K562 (cell line): Measurements from ENCODE around the gene KYAT1. TPM values are rescaled to one million over a fixed set of nuclear protein-coding genes. Genes with fewer than 3 reads are reported as not detected.

Experiments
- ADNP ChIP-seq: fragments of 200-800 bp; sonication (Bioruptor generic); IDR thresholded peaks from 2 replicates; pipeline ENCODE4 v1.6.1; 2016; ENCODE audit warnings: missing genetic modification characterization, missing compliant biosample characterization
- ARNT ChIP-seq, 2 experiments: fragments of 450-650 bp; IDR thresholded peaks; 2 replicates each; pipeline ENCODE4 v1.6.1; 2016; ENCODE audit warnings: mild to moderate bottlenecking in 1 of 2
- HMG20A ChIP-seq: fragments of 450-650 bp; formaldehyde crosslinking; conservative IDR thresholded peaks from 2 replicates; pipeline ENCODE4 v1.4.0; 2020; ENCODE audit warnings: mild to moderate bottlenecking, mixed read lengths
- L3MBTL2 ChIP-seq: fragments of 450-650 bp; IDR thresholded peaks from 2 replicates; pipeline ENCODE4 v1.6.1; 2016; ENCODE audit warnings: mild to moderate bottlenecking, moderate library complexity
- MIER1 ChIP-seq: fragments of 450-650 bp; IDR thresholded peaks from 2 replicates; pipeline ENCODE4 v1.6.1; 2016; ENCODE audit warnings: antibody characterized with exemption, mild to moderate bottlenecking, low read depth
- MTA3 ChIP-seq: fragments of 450-650 bp; formaldehyde crosslinking; IDR thresholded peaks from 2 replicates; pipeline ENCODE4 v1.6.1; 2017; ENCODE audit warnings: mild to moderate bottlenecking, borderline replicate concordance
- NCOR1 ChIP-seq: fragments of 450-650 bp; IDR thresholded peaks from 2 replicates; pipeline ENCODE4 v1.6.1; 2016; ENCODE audit warnings: mild to moderate bottlenecking, moderate library complexity
- PRMT5 ChIP-seq: sonication (generic); formaldehyde crosslinking; IDR thresholded peaks from 2 replicates; pipeline ENCODE4 v1.5.0; 2020; ENCODE audit warnings: missing genetic modification reagents
- SNIP1 ChIP-seq: fragments of 450-650 bp; IDR thresholded peaks from 2 replicates; pipeline ENCODE4 v1.7.1; 2017; ENCODE audit warnings: low read depth, mild to moderate bottlenecking
- STAG1 ChIP-seq: sonication (generic); formaldehyde crosslinking; IDR thresholded peaks from 2 replicates; pipeline ENCODE4 v1.5.0; 2020; ENCODE audit warnings: missing genetic modification reagents, borderline replicate concordance
- THRAP3 ChIP-seq: fragments of 450-650 bp; IDR thresholded peaks from 2 replicates; pipeline ENCODE4 v1.6.1; 2016; ENCODE audit warnings: mild to moderate bottlenecking, inconsistent platforms, borderline replicate concordance
- TRIM28 ChIP-seq: fragments of 450-650 bp; IDR thresholded peaks from 2 replicates; pipeline ENCODE4 v1.6.1; 2017
- USF1 ChIP-seq: sonication (generic); formaldehyde crosslinking; IDR thresholded peaks from 2 replicates; pipeline ENCODE4 v1.9.0; 2022; ENCODE audit warnings: mild to moderate bottlenecking, missing genetic modification reagents
- ZBTB7A ChIP-seq: IDR thresholded peaks from 2 replicates; pipeline ENCODE4 v1.6.1; 2011; ENCODE audit warnings: low read depth, mild to moderate bottlenecking, low read length, moderate library complexity, borderline replicate concordance; ENCODE audit not compliant: control insufficient read depth
- ZNF133 ChIP-seq: fragments of 250-450 bp; sonication (Bioruptor Pico); IDR thresholded peaks from 2 replicates; pipeline ENCODE4 v1.4.0; 2020; ENCODE audit warnings: mild to moderate bottlenecking
- ZNF444 ChIP-seq: fragments of 250-450 bp; sonication (Bioruptor Pico); IDR thresholded peaks from 2 replicates; pipeline ENCODE4 v1.4.0; 2020; ENCODE audit warnings: mild to moderate bottlenecking, moderate library complexity
- ZSCAN32 ChIP-seq: fragments of 450-650 bp; formaldehyde crosslinking; IDR thresholded peaks from 2 replicates; pipeline ENCODE4 v1.4.0; 2020; ENCODE audit warnings: mild to moderate bottlenecking, moderate library complexity
- polyA plus RNA-seq, 8 experiments: library from polyadenylated mRNA; depleted of rRNA in 4 of 8; stranded (reverse) in 5 of 8; unstranded in 3 of 8; fragments of >200 nt; fragmentation: Nextera tagmentation in 2 of 8; fragmentation: Illumina TruSeq in 1 of 8; extraction: Ambion mirVana in 2 of 8; extraction: Trizol in 1 of 8; gene quantifications; 2 replicates each; pipeline versions ENCODE4 v1.2.1 to v1.2.3, GENCODE V29; 2011 to 2014; ENCODE audit warnings: inconsistent platforms in 1 of 8, missing spikeins in 1 of 8
- total RNA-seq, 7 experiments: library from RNA; depleted of rRNA in 6 of 7; stranded (reverse); fragments of >200 nt in 6 of 7; fragmentation: Illumina TruSeq in 2 of 7; extraction: Trizol in 2 of 7; gene quantifications; 2 replicates each; pipeline versions ENCODE4 v1.2.1 to v1.2.3, GENCODE V29; 2011 to 2021; ENCODE audit warnings: low replicate concordance in 1 of 7
- TF ChIP-seq, protein P1 (sequence below): fragments of 250-450 bp; sonication (Bioruptor Pico); IDR thresholded peaks from 2 replicates; pipeline ENCODE4 v1.4.0; 2020; ENCODE audit warnings: mild to moderate bottlenecking, moderate library complexity
- TF ChIP-seq, protein P2 (sequence below): fragments of 450-650 bp; formaldehyde crosslinking; IDR thresholded peaks from 2 replicates; pipeline ENCODE4 v1.4.0; 2022; ENCODE audit warnings: missing genetic modification characterization
- TF ChIP-seq, protein P3 (sequence below): sonication (generic); formaldehyde crosslinking; IDR thresholded peaks from 2 replicates; pipeline ENCODE4 v1.8.0; 2022; ENCODE audit warnings: mild to moderate bottlenecking, missing genetic modification reagents

KYAT1 gene
- total and polyA plus RNA-seq, 9 of the 15 experiments (the other 6 are each of a cell fraction or from before 2014, with no cell fraction given), result 6.4 to 16.8 (median 11.1) TPM

GRCh38 chr9:128845186-128845931 lies 36.4 kb downstream of the KYAT1 start (continued):
- TF ChIP-seq, protein P1, sequence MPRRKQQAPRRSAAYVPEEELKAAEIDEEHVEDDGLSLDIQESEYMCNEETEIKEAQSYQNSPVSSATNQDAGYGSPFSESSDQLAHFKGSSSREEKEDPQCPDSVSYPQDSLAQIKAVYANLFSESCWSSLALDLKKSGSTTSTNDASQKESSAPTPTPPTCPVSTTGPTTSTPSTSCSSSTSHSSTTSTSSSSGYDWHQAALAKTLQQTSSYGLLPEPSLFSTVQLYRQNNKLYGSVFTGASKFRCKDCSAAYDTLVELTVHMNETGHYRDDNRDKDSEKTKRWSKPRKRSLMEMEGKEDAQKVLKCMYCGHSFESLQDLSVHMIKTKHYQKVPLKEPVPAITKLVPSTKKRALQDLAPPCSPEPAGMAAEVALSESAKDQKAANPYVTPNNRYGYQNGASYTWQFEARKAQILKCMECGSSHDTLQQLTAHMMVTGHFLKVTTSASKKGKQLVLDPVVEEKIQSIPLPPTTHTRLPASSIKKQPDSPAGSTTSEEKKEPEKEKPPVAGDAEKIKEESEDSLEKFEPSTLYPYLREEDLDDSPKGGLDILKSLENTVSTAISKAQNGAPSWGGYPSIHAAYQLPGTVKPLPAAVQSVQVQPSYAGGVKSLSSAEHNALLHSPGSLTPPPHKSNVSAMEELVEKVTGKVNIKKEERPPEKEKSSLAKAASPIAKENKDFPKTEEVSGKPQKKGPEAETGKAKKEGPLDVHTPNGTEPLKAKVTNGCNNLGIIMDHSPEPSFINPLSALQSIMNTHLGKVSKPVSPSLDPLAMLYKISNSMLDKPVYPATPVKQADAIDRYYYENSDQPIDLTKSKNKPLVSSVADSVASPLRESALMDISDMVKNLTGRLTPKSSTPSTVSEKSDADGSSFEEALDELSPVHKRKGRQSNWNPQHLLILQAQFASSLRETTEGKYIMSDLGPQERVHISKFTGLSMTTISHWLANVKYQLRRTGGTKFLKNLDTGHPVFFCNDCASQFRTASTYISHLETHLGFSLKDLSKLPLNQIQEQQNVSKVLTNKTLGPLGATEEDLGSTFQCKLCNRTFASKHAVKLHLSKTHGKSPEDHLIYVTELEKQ (CRISPR knock-in tag), result no peak
- TF ChIP-seq ZNF444 (CRISPR knock-in tag) (no peak), THRAP3 (no peak), MIER1 (no peak), ARNT (IDR thresholded peaks at IDR 0.05) (no peak), NCOR1 (peak; percentile 87), ADNP (tag) (no peak), USF1 (CRISPR knock-in tag) (no peak), SNIP1 (no peak), ZSCAN32 (CRISPR knock-in tag) (no peak), PRMT5 (CRISPR knock-in tag) (no peak), ZNF133 (no peak), STAG1 (no peak), ZBTB7A (no peak), HMG20A (CRISPR knock-in tag) (no peak), MTA3 (peak; percentile 62; the same call in 1 of the 2 replicates), L3MBTL2 (no peak), TRIM28 (peak; percentile 66)
- TF ChIP-seq, protein P2, sequence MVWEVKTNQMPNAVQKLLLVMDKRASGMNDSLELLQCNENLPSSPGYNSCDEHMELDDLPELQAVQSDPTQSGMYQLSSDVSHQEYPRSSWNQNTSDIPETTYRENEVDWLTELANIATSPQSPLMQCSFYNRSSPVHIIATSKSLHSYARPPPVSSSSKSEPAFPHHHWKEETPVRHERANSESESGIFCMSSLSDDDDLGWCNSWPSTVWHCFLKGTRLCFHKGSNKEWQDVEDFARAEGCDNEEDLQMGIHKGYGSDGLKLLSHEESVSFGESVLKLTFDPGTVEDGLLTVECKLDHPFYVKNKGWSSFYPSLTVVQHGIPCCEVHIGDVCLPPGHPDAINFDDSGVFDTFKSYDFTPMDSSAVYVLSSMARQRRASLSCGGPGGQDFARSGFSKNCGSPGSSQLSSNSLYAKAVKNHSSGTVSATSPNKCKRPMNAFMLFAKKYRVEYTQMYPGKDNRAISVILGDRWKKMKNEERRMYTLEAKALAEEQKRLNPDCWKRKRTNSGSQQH, result no peak
- TF ChIP-seq, protein P3, sequence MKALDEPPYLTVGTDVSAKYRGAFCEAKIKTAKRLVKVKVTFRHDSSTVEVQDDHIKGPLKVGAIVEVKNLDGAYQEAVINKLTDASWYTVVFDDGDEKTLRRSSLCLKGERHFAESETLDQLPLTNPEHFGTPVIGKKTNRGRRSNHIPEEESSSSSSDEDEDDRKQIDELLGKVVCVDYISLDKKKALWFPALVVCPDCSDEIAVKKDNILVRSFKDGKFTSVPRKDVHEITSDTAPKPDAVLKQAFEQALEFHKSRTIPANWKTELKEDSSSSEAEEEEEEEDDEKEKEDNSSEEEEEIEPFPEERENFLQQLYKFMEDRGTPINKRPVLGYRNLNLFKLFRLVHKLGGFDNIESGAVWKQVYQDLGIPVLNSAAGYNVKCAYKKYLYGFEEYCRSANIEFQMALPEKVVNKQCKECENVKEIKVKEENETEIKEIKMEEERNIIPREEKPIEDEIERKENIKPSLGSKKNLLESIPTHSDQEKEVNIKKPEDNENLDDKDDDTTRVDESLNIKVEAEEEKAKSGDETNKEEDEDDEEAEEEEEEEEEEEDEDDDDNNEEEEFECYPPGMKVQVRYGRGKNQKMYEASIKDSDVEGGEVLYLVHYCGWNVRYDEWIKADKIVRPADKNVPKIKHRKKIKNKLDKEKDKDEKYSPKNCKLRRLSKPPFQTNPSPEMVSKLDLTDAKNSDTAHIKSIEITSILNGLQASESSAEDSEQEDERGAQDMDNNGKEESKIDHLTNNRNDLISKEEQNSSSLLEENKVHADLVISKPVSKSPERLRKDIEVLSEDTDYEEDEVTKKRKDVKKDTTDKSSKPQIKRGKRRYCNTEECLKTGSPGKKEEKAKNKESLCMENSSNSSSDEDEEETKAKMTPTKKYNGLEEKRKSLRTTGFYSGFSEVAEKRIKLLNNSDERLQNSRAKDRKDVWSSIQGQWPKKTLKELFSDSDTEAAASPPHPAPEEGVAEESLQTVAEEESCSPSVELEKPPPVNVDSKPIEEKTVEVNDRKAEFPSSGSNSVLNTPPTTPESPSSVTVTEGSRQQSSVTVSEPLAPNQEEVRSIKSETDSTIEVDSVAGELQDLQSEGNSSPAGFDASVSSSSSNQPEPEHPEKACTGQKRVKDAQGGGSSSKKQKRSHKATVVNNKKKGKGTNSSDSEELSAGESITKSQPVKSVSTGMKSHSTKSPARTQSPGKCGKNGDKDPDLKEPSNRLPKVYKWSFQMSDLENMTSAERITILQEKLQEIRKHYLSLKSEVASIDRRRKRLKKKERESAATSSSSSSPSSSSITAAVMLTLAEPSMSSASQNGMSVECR (CRISPR knock-in tag), result no peak
